Glomerular visceral epithelial cell (primary cell): Measurements from ENCODE around the gene MRPL30.
"Not testable (repeated sequence)": the region's sequence is repeated elsewhere in the genome, so short reads cannot be mapped to it uniquely, and the experiment has no call there.

ENCODE experiments used
- DNase-seq: peaks from one replicate; pipeline ENCODE4 v3.0.0-alpha.2; 2016; ENCODE audit errors: extremely low spot score

The MRPL30 gene

GRCh38 chr2:99184811-99185210, 3.8 kb downstream of the MRPL30 start:
- DNase-seq, result no peak

GRCh38 chr2:99187011-99187410, 6.0 kb downstream of the MRPL30 start:
- no peak for DNase-seq

GRCh38 chr2:99188357-99188756, 7.4 kb downstream of the MRPL30 start:
- DNase-seq, result no peak

- no peak for DNase-seq
Measured at GRCh38 chr2:99190548-99190947, 9.6 kb downstream of the MRPL30 start.

- DNase-seq, result not testable (repeated sequence)
Measured at GRCh38 chr2:99192364-99192763, 11.4 kb downstream of the MRPL30 start.

- DNase-seq, result no peak
Measured at GRCh38 chr2:99198103-99198841, 17.3 kb downstream of the MRPL30 start.

- no peak for DNase-seq
Measured at GRCh38 chr2:99200076-99200800, 19.3 kb downstream of the MRPL30 start.

GRCh38 chr2:99201959-99202678, 21.1 kb downstream of the MRPL30 start:
- no peak for DNase-seq

- DNase-seq, result no peak
Measured at GRCh38 chr2:99205491-99205890, 24.5 kb downstream of the MRPL30 start.

- no peak for DNase-seq
Measured at GRCh38 chr2:99216096-99216495, 35.1 kb downstream of the MRPL30 start.

GRCh38 chr2:99217929-99218501, 37.0 kb downstream of the MRPL30 start:
- DNase-seq, result no peak

GRCh38 chr2:99233177-99233576, 52.2 kb downstream of the MRPL30 start:
- not testable (repeated sequence) for DNase-seq

GRCh38 chr2:99238599-99238998, 57.6 kb downstream of the MRPL30 start:
- DNase-seq, result no peak

GRCh38 chr2:99240431-99240830, 59.4 kb downstream of the MRPL30 start:
- DNase-seq, result no peak

- DNase-seq, result no peak
Measured at GRCh38 chr2:99242151-99242550, 61.2 kb downstream of the MRPL30 start.
